Astrocyte (in vitro differentiated cells and primary cell): ENCODE results near the gene BTBD3.

Experiments used
- EZH2 ChIP-seq: IDR thresholded peaks from 2 replicates; pipeline ENCODE4 v1.6.1; 2012; ENCODE audit warnings: mild to moderate bottlenecking, low read length, inconsistent platforms; ENCODE audit not compliant: insufficient read depth
- TF ChIP-seq, protein P1 (sequence below): IDR thresholded peaks from 2 replicates; pipeline ENCODE4 v1.5.1; 2011; ENCODE audit warnings: low read depth, mild to moderate bottlenecking, inconsistent platforms, low read length, moderate library complexity; ENCODE audit not compliant: insufficient read depth

GRCh38 chr20:11912013-11912658 is 5.6 kb upstream of the BTBD3 start:
- TF ChIP-seq, protein P1, sequence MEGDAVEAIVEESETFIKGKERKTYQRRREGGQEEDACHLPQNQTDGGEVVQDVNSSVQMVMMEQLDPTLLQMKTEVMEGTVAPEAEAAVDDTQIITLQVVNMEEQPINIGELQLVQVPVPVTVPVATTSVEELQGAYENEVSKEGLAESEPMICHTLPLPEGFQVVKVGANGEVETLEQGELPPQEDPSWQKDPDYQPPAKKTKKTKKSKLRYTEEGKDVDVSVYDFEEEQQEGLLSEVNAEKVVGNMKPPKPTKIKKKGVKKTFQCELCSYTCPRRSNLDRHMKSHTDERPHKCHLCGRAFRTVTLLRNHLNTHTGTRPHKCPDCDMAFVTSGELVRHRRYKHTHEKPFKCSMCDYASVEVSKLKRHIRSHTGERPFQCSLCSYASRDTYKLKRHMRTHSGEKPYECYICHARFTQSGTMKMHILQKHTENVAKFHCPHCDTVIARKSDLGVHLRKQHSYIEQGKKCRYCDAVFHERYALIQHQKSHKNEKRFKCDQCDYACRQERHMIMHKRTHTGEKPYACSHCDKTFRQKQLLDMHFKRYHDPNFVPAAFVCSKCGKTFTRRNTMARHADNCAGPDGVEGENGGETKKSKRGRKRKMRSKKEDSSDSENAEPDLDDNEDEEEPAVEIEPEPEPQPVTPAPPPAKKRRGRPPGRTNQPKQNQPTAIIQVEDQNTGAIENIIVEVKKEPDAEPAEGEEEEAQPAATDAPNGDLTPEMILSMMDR = peak; percentile 30
- no peak for TF ChIP-seq EZH2
